Kasumi-1 (cell line): ENCODE measurements around the gene NPIPB8.
"Not testable (repeated sequence)": the region's sequence is repeated elsewhere in the genome, so short reads cannot be mapped to it uniquely, and the experiment has no call there.

Source experiments
- DNase-seq, 2 experiments: peaks; one replicate each; lab custom pipeline; 2025; lab: John Stamatoyannopoulos, UW

NPIPB8 gene

DNA sequence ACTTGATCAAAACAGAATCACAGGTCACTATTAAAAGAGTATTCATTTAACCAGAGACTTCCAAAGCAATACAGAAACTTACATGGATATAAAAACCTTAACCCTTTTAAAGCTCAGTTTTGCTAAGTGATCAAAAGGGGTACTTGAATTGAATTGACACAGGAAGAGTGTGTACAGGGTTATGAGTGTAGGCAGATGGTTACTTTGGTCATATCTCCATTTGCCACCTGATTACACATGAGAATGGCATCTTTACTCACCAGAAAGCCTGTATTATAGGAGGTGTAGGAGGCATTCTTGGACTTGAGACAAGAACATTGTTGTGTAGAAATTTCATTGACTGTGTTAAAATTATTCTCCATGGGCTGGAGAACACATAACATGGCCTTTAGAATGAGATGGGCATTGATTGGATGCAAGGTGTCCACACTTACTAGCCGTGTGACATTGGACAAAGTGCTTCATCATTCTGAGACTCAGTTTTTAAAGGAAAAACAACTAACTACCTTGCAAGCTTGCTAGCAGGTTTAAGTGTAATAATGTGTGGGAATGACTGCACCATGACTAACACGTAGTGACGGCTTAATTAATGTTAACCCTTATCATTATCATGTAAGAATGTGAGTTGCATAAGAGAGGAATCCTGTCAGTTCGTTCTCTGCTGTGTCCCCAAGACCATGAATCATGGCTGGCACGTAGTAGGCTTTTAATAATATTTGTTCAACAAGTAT, 1.6 kb upstream of the NPIPB8 start:
- not testable (repeated sequence) for DNase-seq

- not testable (repeated sequence) for DNase-seq
These were observed 494 bp downstream of the NPIPB8 start for GRCh38 chr16:28638359-28638758.

DNA sequence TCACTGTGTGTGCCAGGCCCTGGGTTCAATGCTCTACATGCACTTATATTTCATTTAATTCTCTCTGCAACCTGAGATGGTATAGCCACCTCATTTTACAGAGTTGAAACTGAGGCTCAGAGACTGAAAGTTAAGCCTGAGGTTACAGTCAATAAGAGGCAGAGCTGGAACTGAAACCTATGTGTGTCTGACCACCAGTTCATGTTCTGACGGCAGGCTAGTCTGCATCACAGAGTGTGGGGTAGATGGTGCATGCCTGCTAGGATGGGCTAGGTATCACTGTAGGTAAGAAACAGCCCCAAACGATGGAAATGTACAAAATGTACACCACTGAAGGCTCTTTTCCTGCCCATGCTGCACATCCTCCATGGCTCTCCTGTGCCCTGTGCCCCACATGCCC, 2.1 kb downstream of the NPIPB8 start:
- DNase-seq, result not testable (repeated sequence)

DNA sequence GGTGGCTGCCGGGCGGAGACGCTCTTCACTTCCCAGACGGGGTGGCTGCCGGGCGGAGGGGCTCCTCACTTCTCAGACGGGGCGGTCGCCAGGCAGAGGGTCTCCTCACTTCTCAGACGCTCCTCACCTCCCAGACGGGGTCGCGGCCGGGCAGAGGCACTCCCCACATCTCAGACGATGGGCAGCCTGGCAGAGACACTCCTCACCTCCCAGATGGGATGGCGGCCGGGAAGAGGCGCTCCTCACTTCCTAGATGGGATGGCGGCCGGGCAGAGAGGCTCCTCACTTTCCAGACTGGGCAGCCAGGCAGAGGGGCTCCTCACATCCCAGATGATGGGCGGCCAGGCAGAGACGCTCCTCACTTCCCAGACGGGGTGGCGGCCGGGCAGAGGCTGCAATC, 28.4 kb downstream of the NPIPB8 start:
- not testable (repeated sequence) for DNase-seq

DNA sequence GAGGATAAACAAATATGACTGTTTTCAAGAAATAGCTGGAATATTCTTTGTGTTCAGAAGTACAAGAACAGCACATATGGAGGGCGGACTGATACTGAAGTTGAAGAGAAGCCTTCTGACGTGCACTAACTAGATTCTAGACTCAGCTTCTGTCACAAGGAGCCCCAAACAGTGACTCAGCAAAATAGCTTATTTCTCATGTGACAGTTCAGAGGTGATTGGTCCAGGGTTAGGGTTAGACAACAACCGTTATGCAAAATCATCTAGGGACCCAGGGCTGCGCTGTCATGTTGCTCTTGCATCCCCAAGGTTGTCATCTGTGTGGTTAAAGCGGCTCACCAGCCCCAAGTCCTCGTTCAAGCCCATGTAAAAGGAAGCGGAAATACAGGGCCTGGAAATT, 29.6 kb downstream of the NPIPB8 start:
- not testable (repeated sequence) for DNase-seq

DNA sequence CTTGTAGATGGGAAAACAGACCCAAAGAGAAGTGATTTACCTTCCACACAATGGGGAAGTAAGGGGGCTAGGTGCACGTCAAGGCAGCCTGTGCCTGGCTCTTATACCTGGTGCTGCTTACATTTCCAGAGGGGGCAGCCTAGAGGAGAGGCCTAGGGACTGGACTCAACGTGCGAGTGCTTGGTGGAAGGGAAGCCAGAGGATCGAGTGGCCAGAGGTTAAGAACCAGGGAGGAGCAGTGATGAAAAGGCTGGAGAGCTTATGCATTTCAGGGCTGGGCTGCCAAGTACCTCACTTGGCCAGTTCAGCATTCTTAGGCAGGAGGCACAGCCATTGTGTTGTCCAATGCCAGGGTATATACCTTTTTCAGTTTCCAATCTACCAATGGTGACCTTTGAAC, 30.3 kb downstream of the NPIPB8 start:
- DNase-seq, result not testable (repeated sequence)

DNA sequence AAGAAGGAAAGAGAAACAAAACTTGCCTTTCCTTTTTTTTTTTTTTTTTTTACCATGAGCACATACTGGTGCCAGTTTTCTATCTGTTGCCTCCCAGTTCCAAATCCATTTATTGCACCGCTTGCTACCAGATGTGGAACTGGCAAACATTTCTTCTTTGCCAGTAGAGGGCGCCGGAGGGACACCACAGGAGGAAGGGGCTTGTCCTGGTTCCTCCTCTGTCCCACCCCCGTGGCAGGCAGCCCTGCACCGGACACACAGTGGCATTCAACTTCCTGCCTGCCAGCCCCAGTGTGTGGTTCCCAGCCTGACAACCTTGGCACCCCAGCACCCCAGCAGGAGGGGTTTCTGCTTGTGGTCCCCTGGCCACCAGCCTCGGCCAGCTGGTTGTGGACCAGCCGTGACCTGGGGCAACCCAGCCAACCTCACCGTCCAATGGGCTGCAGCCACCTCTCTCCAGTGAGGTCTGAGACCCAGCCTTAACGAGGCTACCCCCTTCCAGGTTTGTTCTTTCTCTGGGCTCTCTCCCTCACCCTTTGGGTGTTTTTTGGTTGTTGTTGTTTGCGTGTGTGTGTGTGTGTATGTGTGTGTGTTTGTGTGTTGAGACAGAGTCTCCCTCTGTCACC, 50.6 kb downstream of the NPIPB8 start:
- DNase-seq, result not testable (repeated sequence)

DNA sequence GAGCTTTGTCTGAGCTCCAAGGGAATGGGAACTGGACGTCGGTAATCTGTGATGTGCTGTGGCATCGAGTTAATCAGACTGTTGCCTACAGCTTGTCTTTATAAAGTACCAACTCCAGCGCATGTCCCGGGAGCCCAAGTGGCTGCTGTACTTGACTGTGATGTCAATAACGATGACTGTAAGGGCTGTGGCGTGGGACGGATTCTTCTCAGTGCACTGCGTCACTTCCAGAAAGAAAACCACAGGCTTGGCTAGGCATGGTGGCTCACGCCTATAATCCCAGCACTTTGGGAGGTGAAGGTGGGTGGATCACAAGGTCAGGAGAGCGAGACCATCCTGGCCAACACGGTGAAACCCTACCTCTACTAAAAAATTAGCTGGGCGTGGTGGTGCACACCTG, 51.6 kb downstream of the NPIPB8 start:
- not testable (repeated sequence) for DNase-seq

DNA sequence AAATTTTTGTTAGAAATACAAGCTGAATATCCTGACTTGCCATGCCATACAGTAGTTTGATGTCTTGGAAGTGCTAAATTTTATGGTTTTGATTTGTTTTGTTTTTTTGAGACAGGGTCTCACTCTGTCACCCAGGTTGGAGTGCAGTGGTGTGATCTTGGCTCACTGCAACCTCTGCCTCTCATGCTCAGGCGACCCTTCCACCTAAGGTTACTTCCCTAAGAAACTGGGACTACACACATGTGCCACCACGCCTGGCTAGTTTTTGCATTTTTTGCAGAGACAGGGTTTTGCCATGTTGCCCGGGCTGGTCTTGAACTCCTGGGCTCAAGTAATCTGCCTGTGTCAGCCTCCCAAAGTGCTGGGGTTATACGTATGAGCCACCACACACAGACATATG, 53.9 kb downstream of the NPIPB8 start:
- DNase-seq, result not testable (repeated sequence)

DNA sequence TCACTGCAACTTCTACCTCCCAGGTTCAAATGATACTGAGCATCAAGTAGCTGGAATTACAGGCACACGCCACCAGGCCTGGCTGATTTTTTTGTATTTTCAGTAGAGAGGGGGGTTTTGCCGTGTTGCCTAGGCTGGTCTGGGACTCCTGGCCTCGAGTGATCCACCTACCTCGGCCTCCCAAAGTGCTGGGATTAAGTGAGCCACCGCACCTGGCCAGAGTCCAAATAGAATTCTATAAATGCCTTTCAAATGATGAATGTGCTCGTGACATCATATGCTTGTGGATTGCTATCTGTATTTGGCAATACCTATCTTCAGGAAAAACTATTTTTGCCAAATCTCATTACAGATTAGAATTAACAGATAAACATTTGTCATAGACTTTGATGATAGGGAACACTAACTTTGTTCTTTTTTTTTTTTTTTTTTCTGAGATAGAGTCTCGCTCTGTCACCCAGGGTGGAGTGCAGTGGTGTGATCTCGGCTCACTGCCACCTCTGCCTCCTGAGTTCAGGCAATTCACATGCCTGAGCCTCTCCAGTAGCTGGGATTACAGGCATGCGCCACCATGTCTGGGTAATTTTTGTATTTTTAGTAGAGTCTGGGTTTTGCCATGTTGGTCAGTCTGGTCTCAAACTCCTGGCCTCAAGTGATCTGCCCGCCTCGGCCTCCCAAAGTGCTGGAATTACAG, 55.5 kb downstream of the NPIPB8 start:
- not testable (repeated sequence) for DNase-seq

DNA sequence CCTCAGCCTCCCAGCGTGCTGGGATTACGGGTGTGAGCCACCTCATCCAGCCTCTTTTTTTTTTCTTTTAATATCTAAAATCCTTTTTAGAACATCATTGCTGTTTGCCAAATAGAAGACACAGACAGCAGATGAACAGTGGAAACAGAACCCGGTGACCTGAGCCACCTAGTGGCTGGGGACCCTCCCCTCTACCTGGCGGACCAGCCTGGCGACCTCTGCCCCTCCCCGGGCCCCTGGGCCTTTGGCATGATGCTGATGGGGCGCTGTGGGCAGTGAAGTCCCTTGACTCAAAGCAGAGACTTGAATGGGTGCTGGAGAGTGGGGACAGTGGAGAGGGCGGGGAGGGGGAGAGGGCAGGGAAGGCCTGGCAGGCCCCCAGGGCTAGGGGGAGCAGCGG, 61.9 kb downstream of the NPIPB8 start:
- DNase-seq, result not testable (repeated sequence)

DNA sequence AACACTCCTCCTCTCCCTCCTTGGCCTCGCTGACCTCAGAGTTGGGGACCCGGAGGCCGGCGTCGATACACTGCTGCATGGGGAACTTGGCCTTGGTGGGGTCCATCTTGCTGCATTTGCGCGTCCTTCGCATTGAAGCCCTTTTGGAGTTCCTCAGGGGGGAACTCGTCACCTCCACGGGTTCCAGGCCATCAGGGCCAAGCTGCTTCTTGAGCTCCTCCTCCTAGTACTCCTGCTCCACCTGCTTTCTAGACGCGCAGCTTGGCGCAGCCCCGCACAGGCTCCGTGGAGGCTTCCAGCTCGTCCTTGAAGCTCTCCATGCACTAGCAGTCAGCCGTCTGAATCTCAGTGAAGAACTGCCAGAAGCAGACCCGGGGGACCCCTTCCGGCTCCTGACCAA, 62.5 kb downstream of the NPIPB8 start:
- not testable (repeated sequence) for DNase-seq

DNA sequence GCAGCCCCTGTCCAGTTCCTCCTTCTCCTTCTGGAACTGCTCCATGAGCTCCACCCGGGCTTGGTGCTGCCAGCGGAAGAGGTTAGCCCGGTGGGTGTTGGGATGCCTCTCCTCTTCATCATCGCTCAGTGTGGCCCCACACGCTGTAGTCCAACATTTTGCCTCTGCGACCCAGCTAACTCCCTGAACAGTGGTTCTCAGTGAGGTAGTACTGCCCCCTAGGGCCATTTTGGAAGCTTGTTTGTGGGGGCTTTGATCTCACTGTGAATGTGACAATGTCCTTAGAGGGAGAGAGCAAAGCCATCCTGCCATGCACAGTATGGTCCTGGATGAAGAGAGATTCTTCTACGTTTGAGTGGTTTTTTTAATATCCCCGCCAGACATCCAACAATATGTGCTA, 63.5 kb downstream of the NPIPB8 start:
- DNase-seq, result not testable (repeated sequence)

DNA sequence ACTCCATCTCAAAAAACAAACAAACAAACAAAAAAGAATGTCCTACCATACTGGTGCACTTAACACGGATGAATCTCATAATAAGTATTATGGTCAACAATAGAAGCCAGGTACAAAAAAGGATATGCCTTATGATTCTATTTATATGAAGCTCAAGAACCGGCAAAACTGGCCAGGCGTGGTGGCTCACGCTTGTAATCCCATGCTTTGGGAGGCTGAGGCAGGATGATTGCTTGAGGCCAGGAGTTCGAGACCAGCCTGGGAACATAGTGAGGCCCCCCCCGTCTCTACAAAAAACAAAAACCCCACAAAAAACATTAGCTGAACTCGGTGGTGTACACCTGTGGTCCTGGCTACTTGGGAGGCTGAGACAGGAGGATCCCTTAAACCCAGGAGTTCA, 66.4 kb downstream of the NPIPB8 start:
- DNase-seq, result not testable (repeated sequence)
